MCF 10A (cell line): ENCODE results near the gene DUSP18. TPM values are rescaled to one million over a fixed set of nuclear protein-coding genes. Genes with fewer than 3 reads are reported as not detected.
A peak's percentile ranks its signal among the peaks of the same experiment; 100 is the strongest.

ENCODE experiments used
- BruUV-seq: library from RNA; stranded (reverse); fragments of 400-500 nt; replicated peaks from 2 replicates; lab custom pipeline; 2021; lab: Mats Ljungman, UMichigan
- CTCF ChIA-PET: fragments of 300-600 bp; sonication (Branson Sonifier 250); formaldehyde crosslinking; extraction: SDS; loops from one replicate; lab custom pipeline; 2021; ENCODE audit warnings: antibody characterized with exemption, inconsistent platforms; lab: Yijun Ruan, JAX
- POLR2A ChIA-PET: fragments of 300-600, 350-650 bp; sonication (Branson Sonifier 250); formaldehyde crosslinking; extraction: SDS; loops from one replicate; lab custom pipeline; 2020; ENCODE audit warnings: antibody characterized with exemption, inconsistent platforms; lab: Yijun Ruan, JAX
- DNase-seq: peaks from one replicate; pipeline ENCODE4 v3.0.0-alpha.2; 2018; ENCODE audit not compliant: unreplicated experiment
- H3K27ac Mint-ChIP-seq: one replicate; pipeline ENCODE4 v1.8.0; 2022; ENCODE audit warnings: mild to moderate bottlenecking, low read depth, mixed read lengths; ENCODE audit not compliant: unreplicated experiment
- H3K27me3 Mint-ChIP-seq: one replicate; pipeline ENCODE4 v1.8.0; 2022; ENCODE audit warnings: mixed read lengths; ENCODE audit not compliant: insufficient read depth, unreplicated experiment
- H3K36me3 Mint-ChIP-seq: one replicate; pipeline ENCODE4 v1.8.0; 2022; ENCODE audit warnings: mild to moderate bottlenecking, moderate library complexity, mixed read lengths; ENCODE audit not compliant: insufficient read depth, unreplicated experiment
- H3K4me1 Mint-ChIP-seq: one replicate; pipeline ENCODE4 v1.8.0; 2022; ENCODE audit warnings: mixed read lengths; ENCODE audit not compliant: insufficient read depth, unreplicated experiment
- H3K4me3 Mint-ChIP-seq: one replicate; pipeline ENCODE4 v1.8.0; 2022; ENCODE audit warnings: mild to moderate bottlenecking, moderate library complexity, mixed read lengths; ENCODE audit not compliant: unreplicated experiment
- H3K9me3 Mint-ChIP-seq: one replicate; pipeline ENCODE4 v1.8.0; 2022; ENCODE audit warnings: mixed read lengths; ENCODE audit not compliant: unreplicated experiment
- CTCF ChIP-seq: fragments of 200-600 bp; IDR thresholded peaks from one replicate; pipeline ENCODE4 v1.8.0; 2022; ENCODE audit warnings: antibody characterized with exemption, mild to moderate bottlenecking; ENCODE audit not compliant: unreplicated experiment
- intact Hi-C: fragments of 100-400 bp; cut with micrococcal nuclease; formaldehyde crosslinking; loops from 2 replicates; pipeline ENCODE4 v1.14.1; 2022
- total RNA-seq: library from RNA; stranded (reverse); gene quantifications from 2 replicates; pipeline ENCODE4 v1.2.3, GENCODE V29; 2022

The DUSP18 gene
- total RNA-seq, 1 experiment from 2014 or later: 5.6 TPM

- intact Hi-C loops: no loop called here
- no peak overlapping the region for H3K4me3 Mint-ChIP-seq
- ChIA-PET POLR2A (no interaction called here), CTCF (no interaction called here)
- H3K9me3 Mint-ChIP-seq: no peaks in the 10 kb centered on the region
- H3K27ac Mint-ChIP-seq: no peak overlapping the region
- no peaks in the 10 kb centered on the region for H3K27me3 Mint-ChIP-seq
- H3K4me1 Mint-ChIP-seq: no peaks in the 10 kb centered on the region
- DNase-seq: no peak
- H3K36me3 Mint-ChIP-seq: no peaks in the 10 kb centered on the region
- BruUV-seq: no TSS peak
- TF ChIP-seq CTCF: no peak
Measured at GRCh38 chr22:30652852-30653251, 14.8 kb downstream of the DUSP18 start.

DNA sequence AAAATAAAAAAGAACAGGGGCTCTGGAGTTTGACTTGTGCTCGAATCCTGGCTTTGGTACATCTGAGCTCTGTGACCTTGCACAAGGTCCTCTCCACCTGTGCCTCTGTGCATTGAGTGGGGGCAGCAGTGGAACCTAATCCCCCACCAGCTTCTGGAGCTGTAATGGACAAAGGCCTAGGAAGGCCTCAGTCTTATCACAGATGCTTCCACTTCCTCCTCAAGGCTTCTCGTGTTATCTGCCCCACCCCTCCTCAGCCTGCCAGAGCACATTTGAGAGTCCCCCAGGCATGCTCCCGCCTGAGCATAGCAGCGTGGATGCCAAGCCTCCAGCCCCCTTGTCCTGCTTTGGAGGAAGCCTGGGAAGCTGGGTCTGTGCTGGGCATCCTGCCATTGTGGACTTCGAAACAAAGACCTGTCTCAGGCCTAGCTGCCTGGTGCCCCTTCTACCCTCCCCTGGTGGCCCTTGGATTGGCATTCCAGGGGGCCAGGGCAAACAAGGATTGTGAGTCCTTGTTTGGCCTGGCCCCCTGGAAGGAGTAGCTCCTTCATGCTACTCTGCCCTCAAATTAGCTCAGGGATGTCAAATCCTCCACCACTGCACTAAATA, 17.1 kb downstream of the DUSP18 start:
- Mint-ChIP-seq H3K9me3 (no peaks in the 10 kb centered on the region), H3K4me1 (no peaks in the 10 kb centered on the region), H3K27ac (no peak overlapping the region), H3K27me3 (no peaks in the 10 kb centered on the region), H3K4me3 (no peak overlapping the region), H3K36me3 (no peaks in the 10 kb centered on the region)
- POLR2A ChIA-PET: no interaction called here
- CTCF ChIA-PET: interaction anchor here (0.5 to 0.8 kb wide), 4 partner anchors 16 to 106 kb away, joined by 3 to 4 read pairs (median 3); no protein-coding TSS in a partner anchor
- no peak for TF ChIP-seq CTCF
- no TSS peak for BruUV-seq
- intact Hi-C loops: no loop called here
- no peak for DNase-seq

GRCh38 chr22:30649430-30650007, 18.2 kb downstream of the DUSP18 start:
- DNase-seq: peak; percentile 71
- Mint-ChIP-seq H3K4me1 (no peaks in the 10 kb centered on the region), H3K36me3 (no peaks in the 10 kb centered on the region), H3K4me3 (no peak overlapping the region), H3K27ac (no peak overlapping the region), H3K9me3 (no peaks in the 10 kb centered on the region), H3K27me3 (no peaks in the 10 kb centered on the region)
- intact Hi-C loops: no loop called here
- no peak for TF ChIP-seq CTCF
- no TSS peak for BruUV-seq
- POLR2A ChIA-PET: no interaction called here
- CTCF ChIA-PET: interaction anchor here (0.6 kb wide), 1 partner anchor 106 kb away, joined by 3 read pairs; no protein-coding TSS in a partner anchor

DNA sequence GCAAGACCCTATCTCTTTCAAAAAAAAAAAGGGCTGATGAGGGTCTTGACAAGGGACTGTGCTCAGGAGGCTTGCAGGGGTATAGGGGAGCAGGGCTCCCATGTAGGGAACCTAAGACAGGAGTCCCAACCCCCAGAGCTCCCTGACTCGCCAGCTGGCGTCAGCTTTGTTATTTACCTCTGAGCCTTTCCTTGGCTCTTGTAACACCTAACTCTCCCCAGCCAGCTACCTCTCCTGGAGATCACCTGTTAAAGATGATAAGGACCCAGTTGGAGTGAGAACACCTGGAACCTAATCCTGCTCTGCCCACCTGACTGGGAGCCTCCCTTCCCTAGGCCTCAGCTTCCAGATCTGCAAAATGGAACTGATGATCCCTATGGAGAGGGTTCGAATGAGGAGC, 18.9 kb downstream of the DUSP18 start:
- no peak overlapping the region for H3K4me3 Mint-ChIP-seq
- H3K9me3 Mint-ChIP-seq: no peaks in the 10 kb centered on the region
- intact Hi-C loops: no loop called here
- ChIA-PET CTCF (interaction anchor here (0.7 kb wide), 1 partner anchor 15 kb away, joined by 3 read pairs; no protein-coding TSS in a partner anchor), POLR2A (interaction anchor here (0.9 kb wide), 1 partner anchor 18 kb away, joined by 3 read pairs; no protein-coding TSS in a partner anchor)
- no peaks in the 10 kb centered on the region for H3K27me3 Mint-ChIP-seq
- no peak for TF ChIP-seq CTCF
- no peaks in the 10 kb centered on the region for H3K36me3 Mint-ChIP-seq
- BruUV-seq: no TSS peak
- DNase-seq: no peak
- no peak overlapping the region for H3K27ac Mint-ChIP-seq
- no peaks in the 10 kb centered on the region for H3K4me1 Mint-ChIP-seq
